Loucy (cell line): Measurements from ENCODE around the gene HES2.

Experiments used
- EZH2phosphoT487 ChIP-seq: fragments of 200-600 bp; IDR thresholded peaks from 2 replicates; pipeline ENCODE4 v1.6.1; 2018; ENCODE audit warnings: antibody characterized with exemption, mild to moderate bottlenecking, moderate library complexity, borderline replicate concordance
- TF ChIP-seq, protein P1 (sequence below): fragments of 200-600 bp; sonication (generic); conservative IDR thresholded peaks from 2 replicates; pipeline ENCODE4 v1.5.1; 2014; ENCODE audit warnings: mild to moderate bottlenecking, antibody characterized with exemption, low read length

DNA sequence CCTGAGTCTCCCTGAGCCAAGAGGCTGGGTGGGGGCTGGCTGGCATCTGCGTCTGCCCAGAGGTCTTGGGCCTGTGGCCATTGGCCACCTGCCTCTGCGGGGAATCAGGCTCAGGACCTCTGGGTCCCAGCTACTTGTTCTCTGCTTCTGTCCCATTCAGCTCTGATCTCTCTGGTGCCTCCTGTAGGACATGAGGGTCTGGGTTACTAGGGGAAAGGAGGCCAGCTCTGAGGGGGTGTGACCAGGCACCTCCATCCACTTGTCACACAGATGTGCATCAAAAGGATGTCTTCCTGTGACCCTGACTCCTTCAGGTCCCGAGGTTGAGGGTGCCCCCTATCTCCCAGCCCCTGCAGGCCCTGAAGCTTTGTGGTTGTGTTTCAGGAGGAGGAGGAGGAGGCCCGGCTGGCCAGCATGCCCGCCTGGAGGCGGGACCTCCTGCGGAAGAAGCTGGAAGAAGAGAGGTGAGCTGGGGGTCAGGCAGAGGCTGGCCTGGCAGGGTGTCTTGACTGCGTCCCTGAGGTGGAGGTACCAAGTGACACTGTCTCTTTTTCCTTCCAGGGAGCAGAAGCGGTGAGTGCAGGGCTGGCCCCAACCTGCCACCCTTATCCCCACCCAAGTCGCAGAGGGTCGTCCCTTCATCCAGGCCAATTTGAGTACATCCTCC, 37.2 kb upstream of the HES2 start:
- TF ChIP-seq, protein P1, sequence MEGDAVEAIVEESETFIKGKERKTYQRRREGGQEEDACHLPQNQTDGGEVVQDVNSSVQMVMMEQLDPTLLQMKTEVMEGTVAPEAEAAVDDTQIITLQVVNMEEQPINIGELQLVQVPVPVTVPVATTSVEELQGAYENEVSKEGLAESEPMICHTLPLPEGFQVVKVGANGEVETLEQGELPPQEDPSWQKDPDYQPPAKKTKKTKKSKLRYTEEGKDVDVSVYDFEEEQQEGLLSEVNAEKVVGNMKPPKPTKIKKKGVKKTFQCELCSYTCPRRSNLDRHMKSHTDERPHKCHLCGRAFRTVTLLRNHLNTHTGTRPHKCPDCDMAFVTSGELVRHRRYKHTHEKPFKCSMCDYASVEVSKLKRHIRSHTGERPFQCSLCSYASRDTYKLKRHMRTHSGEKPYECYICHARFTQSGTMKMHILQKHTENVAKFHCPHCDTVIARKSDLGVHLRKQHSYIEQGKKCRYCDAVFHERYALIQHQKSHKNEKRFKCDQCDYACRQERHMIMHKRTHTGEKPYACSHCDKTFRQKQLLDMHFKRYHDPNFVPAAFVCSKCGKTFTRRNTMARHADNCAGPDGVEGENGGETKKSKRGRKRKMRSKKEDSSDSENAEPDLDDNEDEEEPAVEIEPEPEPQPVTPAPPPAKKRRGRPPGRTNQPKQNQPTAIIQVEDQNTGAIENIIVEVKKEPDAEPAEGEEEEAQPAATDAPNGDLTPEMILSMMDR: no peak
- TF ChIP-seq EZH2phosphoT487: no peak
